Small intestine (tissue), 7 donors: Measurements from ENCODE around the gene TGM3. TPM values are rescaled to one million over a fixed set of nuclear protein-coding genes. Genes with fewer than 3 reads are reported as not detected.

Experiments
- DNase-seq, 2 donors: peaks; one replicate each; pipeline versions ENCODE4 v3.0.0 to v3.0.0-alpha.2; 2013
- FAIRE-seq: peaks from 2 replicates; lab custom pipeline; 2012; peaks lifted over from hg19 to GRCh38; lab: Jason Lieb, UNC
- H3K27ac ChIP-seq, 3 donors: one replicate each; pipeline ENCODE4 v1.5.1; 2013; ENCODE audit warnings: low read length in 2 of 3, mild to moderate bottlenecking in 2 of 3, control low read depth in 1 of 3, inconsistent platforms in 1 of 3, low read depth in 1 of 3, moderate library complexity in 1 of 3
- H3K27me3 ChIP-seq, 3 donors: one replicate each; pipeline ENCODE4 v1.6.1; 2013; ENCODE audit warnings: low read length in 3 of 3, inconsistent platforms in 1 of 3; ENCODE audit not compliant: control insufficient read depth in 3 of 3, insufficient read depth in 3 of 3
- H3K36me3 ChIP-seq, 3 donors: one replicate each; pipeline ENCODE4 v1.6.1; 2013; ENCODE audit warnings: low read length in 3 of 3, inconsistent platforms in 1 of 3, low read depth in 1 of 3, mild to moderate bottlenecking in 1 of 3, moderate library complexity in 1 of 3; ENCODE audit not compliant: control insufficient read depth in 3 of 3, insufficient read depth in 2 of 3
- H3K4me1 ChIP-seq, 3 donors: one replicate each; pipeline ENCODE4 v1.6.1; 2013; ENCODE audit warnings: low read length in 2 of 3, inconsistent platforms in 1 of 3, low read depth in 1 of 3, mild to moderate bottlenecking in 1 of 3, moderate library complexity in 1 of 3; ENCODE audit not compliant: control insufficient read depth in 3 of 3, insufficient read depth in 2 of 3
- H3K4me3 ChIP-seq, 3 donors: one replicate each; pipeline ENCODE4 v1.5.1; 2013; ENCODE audit warnings: low read length in 3 of 3, control low read depth in 1 of 3, inconsistent platforms in 1 of 3, low read depth in 1 of 3, mild to moderate bottlenecking in 1 of 3, moderate library complexity in 1 of 3
- H3K9me3 ChIP-seq, 2 donors: one replicate each; pipeline ENCODE4 v1.6.1; 2013; ENCODE audit warnings: low read depth in 1 of 2, low read length in 1 of 2; ENCODE audit not compliant: control insufficient read depth in 2 of 2, insufficient read depth in 1 of 2
- WGBS, 3 donors: extraction: QIAGEN DNeasy Blood & Tissue Kit; methylation state at CpG; one replicate each; pipeline ENCODE4 v1.1.7; 2013; 5-methylcytosine and 5-hydroxymethylcytosine counted together
- polyA plus RNA-seq, 4 donors: library from polyadenylated mRNA; stranded (reverse) in 3 of 4; unstranded in 1 of 4; fragments of 200-250 nt in 3 of 4; fragments of 120-200 nt in 1 of 4; gene quantifications; one replicate each; pipeline versions ENCODE4 v1.2.1 to v1.2.3, GENCODE V29; 2013
- donor health status: healthy with polysubstance abuse.
- donor health status: control.
- donor health status: control.
- donor health status: Bipolar disorder and iron deficiency.
- donor health status: healthy.

The TGM3 gene
- polyA plus RNA-seq, 4 donors: 0.35 to 1.6 (median 0.87) TPM

- Histone ChIP-seq H3K27ac (no peak overlapping the region), H3K4me1 (no peaks in the 10 kb centered on the region), H3K27me3 (no peaks in the 10 kb centered on the region), H3K9me3 (no peaks in the 10 kb centered on the region), H3K4me3 (no peak overlapping the region), H3K36me3 (no peaks in the 10 kb centered on the region)
- FAIRE-seq (no peak), DNase-seq (no peak)
- WGBS, 3 donors: 81 to 90% (median 84%) methylated on average over 5 of the region's 5 CpGs
Measured at GRCh38 chr20:2337142-2337541, 41.3 kb downstream of the TGM3 start.

GRCh38 chr20:2338411-2339066 is 42.7 kb downstream of the TGM3 start:
- no peak overlapping the region for H3K27ac ChIP-seq
- FAIRE-seq: no peak

GRCh38 chr20:2340136-2340535 is 44.3 kb downstream of the TGM3 start:
- no peak for DNase-seq
- WGBS, 3 donors: 90 to 92% (median 91%) methylated on average over 11 of the region's 11 CpGs
- no peaks in the 10 kb centered on the region for H3K9me3 ChIP-seq
- no peaks in the 10 kb centered on the region for H3K4me1 ChIP-seq
- no peak overlapping the region for H3K4me3 ChIP-seq
- FAIRE-seq: no peak
- H3K27me3 ChIP-seq: no peaks in the 10 kb centered on the region
- no peak overlapping the region for H3K27ac ChIP-seq
- H3K36me3 ChIP-seq: no peaks in the 10 kb centered on the region

More at GRCh38 chr20:2338411-2339066, 42.7 kb downstream of the TGM3 start:
- DNase-seq: no peak
- H3K9me3 ChIP-seq: no peaks in the 10 kb centered on the region
- H3K36me3 ChIP-seq: no peaks in the 10 kb centered on the region
- WGBS, 3 donors: 62 to 69% (median 65%) methylated on average over 5 of the region's 5 CpGs
- no peaks in the 10 kb centered on the region for H3K4me1 ChIP-seq
- H3K27me3 ChIP-seq: no peaks in the 10 kb centered on the region
- H3K4me3 ChIP-seq: no peak overlapping the region

DNA sequence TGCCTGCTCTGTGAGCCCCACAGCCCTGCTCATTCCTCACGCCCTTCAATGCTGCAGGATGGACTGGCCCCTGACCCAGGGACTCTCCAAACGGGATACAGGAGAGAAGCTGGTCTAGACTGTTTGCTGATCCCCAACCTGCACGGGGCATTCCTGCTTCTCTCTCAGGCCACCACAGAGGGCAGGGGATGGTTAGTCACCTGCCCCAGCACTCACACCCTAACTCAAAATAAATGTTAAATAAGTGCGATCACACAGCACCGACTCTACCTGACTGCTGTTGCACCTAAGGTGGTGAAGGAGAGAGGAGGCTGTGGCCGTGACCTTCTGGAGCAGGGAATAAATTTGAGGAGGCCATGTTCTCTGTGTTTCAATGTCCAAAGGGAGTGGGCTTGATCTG is 45.0 kb downstream of the TGM3 start:
- no peaks in the 10 kb centered on the region for H3K4me1 ChIP-seq
- DNase-seq (no peak), FAIRE-seq (no peak)
- no peaks in the 10 kb centered on the region for H3K27me3 ChIP-seq
- 87 to 88% (median 87%) methylated on average over 6 of the region's 6 CpGs for WGBS, 3 donors
- H3K9me3 ChIP-seq: no peaks in the 10 kb centered on the region
- no peak overlapping the region for H3K27ac ChIP-seq
- no peak overlapping the region for H3K4me3 ChIP-seq
- H3K36me3 ChIP-seq: no peaks in the 10 kb centered on the region

- 76 to 89% (median 83%) methylated on average over 7 of the region's 7 CpGs for WGBS, 3 donors
- no peak overlapping the region for H3K27ac ChIP-seq
- H3K4me3 ChIP-seq: no peak overlapping the region
- no peak for FAIRE-seq
- no peaks in the 10 kb centered on the region for H3K36me3 ChIP-seq
- H3K9me3 ChIP-seq: no peaks in the 10 kb centered on the region
- no peaks in the 10 kb centered on the region for H3K4me1 ChIP-seq
- no peaks in the 10 kb centered on the region for H3K27me3 ChIP-seq
- DNase-seq: no peak
Measured at GRCh38 chr20:2341336-2341735, 45.5 kb downstream of the TGM3 start.

DNA sequence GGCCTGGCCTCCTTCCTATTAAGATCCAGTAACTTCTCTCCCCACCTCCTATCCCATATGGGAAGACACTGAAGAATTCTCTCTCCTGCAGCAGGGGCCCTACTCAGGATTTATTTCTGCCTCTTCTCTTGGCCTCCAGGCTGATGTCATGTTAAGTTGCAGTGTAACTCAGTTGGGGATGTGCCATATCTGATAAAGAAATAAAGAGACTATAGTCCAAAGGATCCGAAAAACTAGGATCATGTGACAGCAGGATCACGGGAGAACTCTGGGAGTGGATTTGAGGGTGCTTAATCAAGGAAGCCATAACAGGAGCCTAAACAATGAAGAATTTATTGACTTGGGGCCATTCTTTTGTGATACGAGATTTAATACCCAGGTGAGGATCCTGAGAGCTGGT is 46.4 kb downstream of the TGM3 start:
- H3K36me3 ChIP-seq: no peaks in the 10 kb centered on the region
- no peak overlapping the region for H3K27ac ChIP-seq
- no peaks in the 10 kb centered on the region for H3K9me3 ChIP-seq
- 14 to 51% (median 36%) methylated on average over 3 of the region's 3 CpGs for WGBS, 3 donors
- H3K4me3 ChIP-seq: no peak overlapping the region
- H3K4me1 ChIP-seq: no peaks in the 10 kb centered on the region
- FAIRE-seq (no peak), DNase-seq (peak; percentile 14 to 49)
- no peaks in the 10 kb centered on the region for H3K27me3 ChIP-seq

GRCh38 chr20:2346188-2346587 is 50.4 kb downstream of the TGM3 start:
- H3K27me3 ChIP-seq: peaks cover 0 to 3% (median 0%) of the 10 kb centered on the region in 3 donors
- H3K4me1 ChIP-seq: no peaks in the 10 kb centered on the region
- no peaks in the 10 kb centered on the region for H3K9me3 ChIP-seq
- DNase-seq: no peak
- FAIRE-seq: no peak
- no peaks in the 10 kb centered on the region for H3K36me3 ChIP-seq
- 68 to 91% (median 83%) methylated on average over 3 of the region's 3 CpGs for WGBS, 3 donors
- no peak overlapping the region for H3K4me3 ChIP-seq
- no peak overlapping the region for H3K27ac ChIP-seq

- 64 to 85% (median 76%) methylated on average over 5 of the region's 5 CpGs for WGBS, 3 donors
- Histone ChIP-seq H3K36me3 (no peaks in the 10 kb centered on the region), H3K4me1 (no peaks in the 10 kb centered on the region), H3K27ac (no peak overlapping the region), H3K4me3 (no peak overlapping the region), H3K9me3 (no peaks in the 10 kb centered on the region), H3K27me3 (peaks cover 0 to 3% (median 0%) of the 10 kb centered on the region in 3 donors)
- FAIRE-seq (no peak), DNase-seq (no peak)
Measured at GRCh38 chr20:2348336-2348735, 52.5 kb downstream of the TGM3 start.

- no peak overlapping the region for H3K27ac ChIP-seq
- H3K9me3 ChIP-seq: no peaks in the 10 kb centered on the region
- FAIRE-seq: no peak
- WGBS, 3 donors: 51 to 71% (median 62%) methylated on average over 4 of the region's 4 CpGs
- peaks cover 0 to 3% (median 3%) of the 10 kb centered on the region in 3 donors for H3K27me3 ChIP-seq
- DNase-seq: no peak
- no peaks in the 10 kb centered on the region for H3K4me1 ChIP-seq
- H3K4me3 ChIP-seq: no peak overlapping the region
- H3K36me3 ChIP-seq: no peaks in the 10 kb centered on the region
Measured at GRCh38 chr20:2349801-2350200, 54.0 kb downstream of the TGM3 start.
